CD4-positive, alpha-beta T cell treated with Interleukin-17A for 4 hours (primary cell): Measurements from ENCODE around the gene VWA3B.

Experiments
- DNase-seq: peaks from one replicate; pipeline ENCODE4 v3.0.0-alpha.2; 2020; ENCODE audit warnings: mixed read lengths

The VWA3B gene

GRCh38 chr2:98180456-98180855 lies 93.5 kb downstream of the VWA3B start:
- no peak for DNase-seq

DNA sequence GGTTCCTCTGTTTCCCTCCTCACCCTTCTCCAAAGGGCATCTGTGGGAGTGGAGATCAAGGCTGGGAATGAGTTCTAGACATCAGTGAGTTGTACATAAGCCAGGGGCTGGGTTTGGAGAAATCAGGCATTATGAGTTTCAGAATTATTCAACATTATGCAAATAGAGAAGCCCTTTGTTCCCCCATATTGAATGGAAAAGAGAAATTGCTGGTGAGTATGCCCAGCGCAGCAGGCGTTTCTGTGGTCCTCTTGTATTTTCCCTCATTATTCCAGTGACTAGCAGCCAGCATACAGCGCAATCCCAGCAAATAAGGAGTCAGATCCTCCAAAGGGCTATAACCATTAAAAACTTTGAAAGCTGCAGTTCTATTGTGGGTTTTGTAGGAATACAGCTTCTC lies 94.4 kb downstream of the VWA3B start:
- DNase-seq: no peak

DNA sequence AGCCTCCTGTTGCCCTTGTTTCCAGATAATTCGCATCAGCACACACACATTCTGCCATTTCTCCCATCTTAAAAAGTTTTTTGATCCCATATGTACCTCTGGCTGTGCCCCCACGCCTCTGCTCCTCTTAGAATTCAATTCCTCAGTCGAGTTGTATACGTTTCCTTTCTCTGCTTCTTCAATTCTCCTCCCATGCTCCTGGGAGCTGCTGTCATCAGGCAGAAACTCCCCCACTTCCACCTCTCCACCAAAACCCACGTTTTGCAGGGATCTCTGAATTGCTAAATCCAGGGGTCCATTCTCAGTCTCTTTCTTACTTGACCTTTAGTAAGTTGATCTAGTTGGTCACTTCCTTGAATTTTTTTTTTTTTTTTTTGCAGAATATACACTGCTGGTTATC lies 98.8 kb downstream of the VWA3B start:
- DNase-seq: no peak

- DNase-seq: no peak
Observed at GRCh38 chr2:98187194-98187593, 100.2 kb downstream of the VWA3B start.

GRCh38 chr2:98188351-98189046 lies 101.5 kb downstream of the VWA3B start:
- DNase-seq: no peak

DNA sequence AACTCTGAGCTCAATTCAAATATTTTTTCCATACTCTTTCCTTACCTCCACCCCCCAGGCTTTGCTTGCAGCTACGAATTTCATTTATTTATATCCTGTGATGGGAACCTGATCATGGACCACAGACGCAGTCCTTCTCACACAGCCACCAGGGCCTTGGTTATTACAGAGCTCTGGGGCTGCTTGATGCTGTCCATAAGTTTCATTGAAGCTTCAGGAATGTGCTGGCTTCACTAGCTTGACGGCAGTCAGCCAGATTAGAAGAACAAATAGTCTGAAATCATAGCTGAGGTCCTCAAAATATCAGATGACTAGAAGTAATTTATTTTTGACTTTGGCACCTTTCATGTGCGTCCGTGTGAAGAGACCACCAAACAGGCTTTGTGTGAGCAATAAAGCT lies 104.9 kb downstream of the VWA3B start:
- DNase-seq: no peak

DNA sequence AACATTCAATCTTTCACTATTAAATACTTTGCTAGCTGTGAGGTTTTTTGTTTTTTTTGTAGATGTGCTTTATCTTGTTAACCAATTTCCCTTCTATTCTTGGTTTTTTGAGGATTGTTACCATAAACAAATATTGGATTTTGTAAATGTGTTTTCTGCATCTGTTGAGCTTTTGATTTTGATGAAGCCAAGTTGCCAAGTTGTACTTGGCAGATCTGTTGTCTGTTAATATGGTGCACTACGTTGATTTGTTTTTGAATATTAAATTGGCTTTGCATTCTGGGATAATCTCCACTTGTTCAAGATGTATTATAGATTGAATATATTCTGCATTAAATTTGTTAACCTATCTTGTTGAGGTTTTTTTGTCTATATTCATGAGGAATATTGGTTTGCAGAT lies 114.6 kb downstream of the VWA3B start:
- DNase-seq: no peak

DNA sequence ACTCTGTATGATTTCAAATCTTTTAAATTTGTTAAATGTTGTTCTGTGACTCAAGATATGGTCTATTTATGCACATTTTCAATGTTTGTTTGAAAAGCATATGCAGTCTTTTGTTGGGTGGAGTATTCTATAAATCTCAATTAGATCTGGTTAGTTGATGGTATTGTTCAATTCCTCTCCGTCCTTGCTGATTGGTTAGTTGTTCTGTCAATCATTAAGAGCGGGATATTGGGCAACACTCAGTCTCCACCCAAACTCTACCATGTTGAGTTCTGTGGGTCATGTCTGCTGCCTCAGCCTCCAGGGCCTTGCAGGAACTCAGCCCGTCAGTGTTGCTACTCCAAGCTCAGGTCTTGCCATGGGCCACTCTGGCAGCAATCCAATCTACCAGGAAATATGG lies 118.9 kb downstream of the VWA3B start:
- no peak for DNase-seq

- no peak for DNase-seq
Observed at GRCh38 chr2:98212092-98213000, 125.4 kb downstream of the VWA3B start.

- no peak for DNase-seq
Observed at GRCh38 chr2:98216616-98217015, 129.6 kb downstream of the VWA3B start.

DNA sequence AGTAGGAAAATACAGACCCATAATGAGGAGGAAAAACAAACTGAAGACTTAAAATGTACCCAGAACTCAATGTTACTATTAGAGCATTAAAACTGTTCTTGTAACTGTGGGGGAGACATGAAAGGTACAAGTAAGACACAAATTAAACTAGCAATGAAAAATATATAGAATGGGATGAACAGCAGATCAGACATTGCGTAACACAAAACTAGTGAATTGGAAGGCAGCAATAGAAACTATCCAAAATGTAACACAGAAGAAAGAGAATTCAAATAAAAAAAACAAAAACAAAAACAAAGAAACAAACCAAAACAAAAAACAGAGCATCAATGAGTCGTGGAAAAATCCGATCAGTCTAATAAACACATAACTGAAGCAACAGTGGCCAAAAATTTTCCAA lies 132.2 kb downstream of the VWA3B start:
- DNase-seq: no peak

DNA sequence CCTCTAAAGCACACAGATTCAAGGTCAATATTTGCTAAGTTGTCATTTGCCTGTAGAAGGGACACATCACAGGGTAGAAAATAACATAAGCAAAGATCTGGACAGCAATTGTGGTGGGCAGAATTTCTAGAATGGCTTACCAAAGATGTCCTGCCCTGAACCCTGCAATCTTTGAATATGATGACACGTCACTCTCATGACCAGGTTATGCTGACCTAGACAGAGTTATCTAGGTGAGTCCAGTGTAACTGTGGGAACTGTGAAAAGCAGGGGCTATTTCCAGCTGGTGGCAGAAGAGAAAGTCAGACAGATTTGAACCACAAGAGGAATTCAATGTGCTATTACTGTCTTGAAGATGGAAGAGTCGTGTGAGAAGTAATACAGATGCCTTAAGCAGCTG lies 147.0 kb downstream of the VWA3B start:
- no peak for DNase-seq

GRCh38 chr2:98234776-98235175 lies 147.8 kb downstream of the VWA3B start:
- DNase-seq: no peak

GRCh38 chr2:98236935-98237334 lies 150.0 kb downstream of the VWA3B start:
- DNase-seq: no peak

- DNase-seq: no peak
Observed at GRCh38 chr2:98240786-98241398, 153.9 kb downstream of the VWA3B start.

GRCh38 chr2:98241592-98241991 lies 154.6 kb downstream of the VWA3B start:
- DNase-seq: no peak

GRCh38 chr2:98242003-98242402 lies 155.0 kb downstream of the VWA3B start:
- no peak for DNase-seq

DNA sequence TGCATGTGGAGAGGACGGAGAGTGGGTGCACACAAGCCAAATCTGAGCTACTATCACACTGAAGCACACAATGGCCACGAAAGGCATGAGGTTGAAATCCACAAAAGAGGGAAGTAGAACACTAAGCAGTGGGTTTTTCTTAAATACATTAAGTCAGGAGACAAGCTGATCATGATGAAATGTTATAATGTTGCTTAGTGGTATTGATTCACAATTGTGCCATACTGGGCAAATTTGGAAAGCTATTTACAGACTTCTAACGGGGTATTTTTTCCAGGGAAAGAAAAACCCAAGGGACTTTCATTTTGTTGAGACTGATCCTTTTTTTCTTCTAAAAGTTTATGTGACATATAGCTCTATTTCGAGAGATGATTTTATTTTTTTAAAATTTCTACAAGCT lies 158.5 kb downstream of the VWA3B start:
- DNase-seq: no peak

GRCh38 chr2:98247383-98247782 lies 160.4 kb downstream of the VWA3B start:
- DNase-seq: no peak

DNA sequence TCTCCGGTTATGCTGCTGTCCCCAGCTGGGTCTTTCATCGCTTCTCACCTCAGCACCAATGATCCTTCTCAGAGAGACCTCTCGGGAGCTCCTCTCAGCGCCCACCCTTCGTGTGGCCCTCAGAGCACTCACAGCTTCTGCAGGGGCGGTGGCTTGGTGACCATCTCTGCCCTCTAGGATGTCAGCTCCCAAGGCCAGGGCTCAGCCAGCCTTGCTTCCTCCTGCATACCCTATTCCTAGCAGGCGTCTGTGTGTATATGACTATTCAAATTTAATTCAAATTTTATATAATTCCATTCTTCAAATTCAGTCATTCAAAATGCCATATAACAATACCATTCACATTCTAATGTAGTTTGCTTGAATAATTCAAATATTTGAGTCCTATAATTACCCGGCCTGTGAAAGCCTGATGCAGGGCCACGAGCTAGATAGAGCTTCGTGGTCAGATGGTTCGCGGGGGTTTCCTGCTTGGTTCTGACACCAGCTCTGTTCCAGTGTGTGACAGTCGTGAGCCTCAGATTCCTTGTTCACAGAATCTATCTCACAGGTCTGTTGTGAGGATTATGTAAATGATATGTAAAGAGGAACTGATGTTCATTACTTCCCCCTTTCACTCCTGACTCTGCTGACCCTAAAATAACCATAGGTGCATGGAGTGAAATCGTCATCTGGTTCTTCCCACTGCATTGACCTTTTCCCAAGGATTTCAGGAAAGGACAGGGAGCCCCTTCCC lies 165.2 kb downstream of the VWA3B start:
- DNase-seq: no peak

- DNase-seq: no peak
Observed at GRCh38 chr2:98253461-98254070, 166.6 kb downstream of the VWA3B start.

DNA sequence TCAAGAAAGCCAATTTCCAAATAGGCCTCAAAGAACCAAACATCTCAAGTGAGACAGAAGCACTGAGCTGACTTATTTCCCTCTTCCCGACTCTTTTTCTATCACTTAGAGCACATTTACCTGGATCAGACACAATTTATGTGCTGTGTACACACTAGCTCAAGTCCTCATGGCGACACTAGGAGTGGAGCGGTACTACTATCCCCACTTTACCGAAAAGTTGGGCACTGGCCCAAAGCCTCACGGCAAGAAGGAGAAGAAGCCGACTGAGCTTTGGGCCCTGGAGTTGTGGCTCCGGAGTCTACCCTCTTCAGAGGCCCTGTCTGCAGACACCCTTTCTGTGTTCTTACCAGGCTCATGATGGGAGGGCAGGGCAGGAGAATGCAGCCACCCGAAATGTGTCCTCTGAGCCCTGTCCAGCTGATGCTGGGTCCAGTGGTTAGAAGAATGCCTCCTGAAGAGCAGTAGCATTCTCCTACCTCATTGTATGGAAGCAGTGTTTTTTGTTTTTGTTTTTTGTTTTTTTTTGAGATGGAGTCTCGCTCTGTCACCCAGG lies 167.6 kb downstream of the VWA3B start:
- no peak for DNase-seq
